ENCODE results near the gene PIWIL4. TPM values are rescaled to one million over a fixed set of nuclear protein-coding genes. Genes with fewer than 3 reads are reported as not detected.
A peak's percentile ranks its signal among the peaks of the same experiment; 100 is the strongest.

Gene PIWIL4
- total RNA-seq, 1 experiment from 2014 or later, result 3.2 TPM

DNA sequence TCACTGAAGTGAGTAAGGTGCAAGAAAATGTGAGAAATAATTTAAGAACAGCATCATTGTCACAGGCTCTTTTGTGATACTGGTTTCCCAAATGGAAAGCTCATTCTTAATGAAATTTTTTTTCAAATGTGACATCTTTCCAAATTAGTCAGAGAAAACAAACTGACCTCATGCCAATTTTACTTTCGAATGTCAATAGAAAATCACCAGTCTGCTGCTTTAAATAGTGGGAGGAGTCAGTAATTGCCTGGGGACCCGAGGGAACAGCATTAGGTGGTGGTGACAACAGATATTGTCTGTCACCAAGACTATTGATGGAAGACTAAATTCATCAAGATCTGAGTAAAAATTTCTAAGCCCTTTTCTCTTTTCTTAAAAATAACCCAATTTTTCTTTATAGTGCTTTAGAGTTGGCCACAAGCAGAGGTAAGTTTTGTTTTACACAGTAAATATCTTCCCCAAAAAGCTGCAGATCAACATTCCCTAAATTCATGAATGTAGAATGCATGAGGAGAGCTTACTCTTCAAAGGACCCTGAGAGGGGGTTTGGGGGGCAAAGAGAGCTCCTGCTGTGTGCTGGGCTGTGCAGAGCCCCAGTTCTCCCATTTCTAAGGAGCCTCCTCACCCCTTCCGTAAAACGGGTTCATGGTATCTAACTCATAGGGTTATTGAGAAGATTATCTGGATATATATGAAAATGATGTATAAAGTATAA is 95.1 kb downstream of the PIWIL4 start:
- DNase-seq (ENCODE audit: low spot score), result no peak

- DNase-seq (ENCODE audit: low spot score), result no peak
These were observed 95.8 kb downstream of the PIWIL4 start for GRCh38 chr11:94662846-94663390.

- peak; percentile 39 for DNase-seq (ENCODE audit: low spot score)
These were observed 97.2 kb downstream of the PIWIL4 start for GRCh38 chr11:94664346-94664745.

DNA sequence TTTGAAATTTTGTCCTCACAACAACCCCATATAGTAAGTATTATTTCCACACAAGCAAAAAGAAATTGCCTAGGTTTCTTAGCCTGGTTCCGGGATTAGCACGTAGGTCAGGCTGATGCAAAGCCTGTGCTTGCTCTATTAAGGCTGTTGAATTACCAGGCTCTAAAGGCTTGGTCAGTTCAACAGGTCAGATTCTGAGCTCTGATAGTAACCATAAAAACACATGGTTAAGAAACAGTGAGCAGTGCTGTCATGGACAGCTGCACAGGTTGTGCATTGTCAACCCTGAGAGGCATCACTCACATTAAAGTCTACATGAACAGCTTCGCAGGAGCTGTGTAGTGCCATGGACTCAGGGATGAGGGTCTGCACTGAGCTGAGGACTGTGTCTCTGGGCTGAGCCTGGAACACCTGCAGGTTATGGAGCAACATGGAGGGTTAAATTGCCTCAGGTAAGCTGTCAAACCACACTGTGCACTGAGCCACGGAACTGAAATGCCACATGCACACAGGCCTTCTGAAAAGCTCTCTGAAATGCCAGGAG is 98.0 kb downstream of the PIWIL4 start:
- no peak for DNase-seq (ENCODE audit: low spot score)

- DNase-seq (ENCODE audit: low spot score), result no peak
These were observed 99.9 kb downstream of the PIWIL4 start for GRCh38 chr11:94666792-94667721.

GRCh38 chr11:94668212-94668793 is 101.1 kb downstream of the PIWIL4 start:
- DNase-seq (ENCODE audit: low spot score), result no peak

DNA sequence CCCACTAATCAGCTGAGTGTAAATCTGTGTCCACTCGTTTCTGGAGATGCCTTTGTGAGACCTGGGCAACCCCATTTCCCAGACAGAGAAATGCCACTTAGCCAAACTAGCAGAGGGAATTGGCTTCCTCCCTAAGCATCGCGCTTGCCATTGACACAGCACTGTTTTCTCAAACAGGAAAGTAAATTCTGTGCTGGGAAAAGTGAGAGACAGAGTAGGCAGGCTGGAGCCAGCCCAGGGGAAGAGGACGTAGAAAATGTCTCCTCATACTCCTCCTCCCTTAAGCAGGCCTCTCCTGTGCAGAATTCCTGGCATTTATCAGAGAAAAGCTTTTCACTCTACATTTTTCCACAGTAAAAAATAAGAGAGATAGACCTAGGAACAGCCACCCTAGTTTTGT is 101.9 kb downstream of the PIWIL4 start:
- no peak for DNase-seq (ENCODE audit: low spot score)

Other genes starting within 250 kb of the PIWIL4 start
- not detected in 2 replicates for gene GPR83, start 165.9 kb upstream of the PIWIL4 start, total RNA-seq (2014; rRNA removed; shearing (Covaris generic))
- gene MRE11, start 73.5 kb upstream of the PIWIL4 start, total RNA-seq (2014; rRNA removed; shearing (Covaris generic)), result 12.6 and 27.0 TPM in 2 replicates
- gene ANKRD49, start 73.4 kb upstream of the PIWIL4 start, total RNA-seq (2014; rRNA removed; shearing (Covaris generic)), result 13.2 and 22.7 TPM in 2 replicates
- gene C11orf97, start 54.9 kb upstream of the PIWIL4 start, total RNA-seq (2014; rRNA removed; shearing (Covaris generic)), result not detected in 2 replicates
- gene FUT4, start 23.4 kb upstream of the PIWIL4 start, total RNA-seq (2014; rRNA removed; shearing (Covaris generic)), result 1.00 and 1.2 TPM in 2 replicates
- gene AMOTL1, start 201.0 kb downstream of the PIWIL4 start, total RNA-seq (2014; rRNA removed; shearing (Covaris generic)), result 10.8 and 12.2 TPM in 2 replicates